GM18867 (cell line): Measurements from ENCODE around the gene APEH.

ENCODE experiments used
- ATAC-seq: cut with Tn5 transposase; IDR thresholded peaks from one replicate; pipeline ENCODE4 v1.9.1; 2021; ENCODE audit warnings: mild to moderate bottlenecking, moderate library complexity; ENCODE audit not compliant: unreplicated experiment

The APEH gene

DNA sequence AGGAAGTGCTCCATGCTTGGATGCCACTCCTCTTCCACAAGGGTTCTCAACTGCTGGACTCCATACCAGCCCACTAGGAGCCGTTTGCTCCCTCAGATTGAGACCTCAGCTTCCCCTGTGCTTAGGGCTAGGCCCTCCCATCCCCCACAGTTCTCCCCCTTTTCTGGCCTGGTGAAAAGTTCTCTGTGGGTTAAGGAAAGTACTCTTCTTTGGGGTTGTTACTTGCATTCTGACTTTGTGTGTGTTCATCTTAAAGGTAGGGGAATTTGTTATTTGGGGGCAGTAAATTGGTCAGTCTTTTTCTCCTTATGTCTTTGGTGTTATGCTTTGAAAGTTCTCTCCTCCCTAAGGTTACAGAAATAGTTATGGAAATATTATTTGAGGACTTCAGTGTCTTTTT is 24.0 kb upstream of the APEH start:
- ATAC-seq, result no peak

DNA sequence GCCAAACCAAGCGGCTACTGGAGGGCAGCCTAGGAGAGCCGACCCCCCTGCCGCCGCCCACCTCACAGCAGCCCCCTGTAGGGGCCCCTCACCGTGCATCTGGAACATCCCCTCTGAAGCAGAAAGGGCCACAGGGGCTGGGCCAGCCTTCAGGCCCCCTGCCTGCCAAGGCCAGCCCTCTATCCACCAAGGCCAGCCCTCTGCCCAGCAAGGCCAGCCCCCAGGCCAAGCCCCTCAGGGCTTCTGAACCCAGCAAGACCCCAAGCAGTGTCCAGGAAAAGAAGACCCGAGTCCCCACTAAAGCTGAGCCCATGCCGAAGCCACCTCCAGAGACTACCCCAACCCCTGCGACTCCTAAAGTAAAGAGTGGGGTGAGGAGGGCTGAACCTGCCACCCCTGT is 23.5 kb upstream of the APEH start:
- ATAC-seq, result no peak

DNA sequence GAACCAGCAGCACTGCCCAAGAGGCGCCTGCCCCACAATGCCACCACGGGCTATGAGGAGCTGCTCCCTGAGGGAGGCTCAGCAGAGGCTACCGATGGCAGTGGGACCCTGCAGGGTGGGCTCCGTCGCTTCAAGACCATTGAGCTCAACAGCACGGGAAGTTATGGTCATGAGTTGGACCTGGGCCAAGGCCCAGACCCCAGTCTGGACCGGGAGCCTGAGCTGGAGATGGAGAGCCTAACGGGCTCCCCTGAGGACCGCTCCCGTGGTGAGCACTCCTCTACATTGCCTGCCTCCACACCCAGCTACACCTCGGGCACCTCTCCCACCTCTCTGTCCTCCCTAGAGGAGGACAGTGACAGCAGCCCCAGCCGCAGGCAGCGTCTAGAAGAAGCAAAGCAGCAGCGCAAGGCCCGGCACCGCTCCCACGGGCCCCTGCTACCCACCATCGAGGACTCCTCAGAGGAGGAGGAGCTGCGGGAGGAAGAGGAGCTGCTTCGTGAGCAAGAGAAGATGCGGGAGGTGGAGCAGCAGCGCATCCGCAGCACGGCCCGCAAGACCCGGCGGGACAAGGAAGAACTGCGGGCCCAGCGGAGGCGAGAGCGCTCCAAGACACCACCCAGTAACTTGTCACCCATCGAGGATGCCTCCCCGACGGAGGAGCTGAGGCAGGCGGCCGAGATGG is 21.8 kb upstream of the APEH start:
- no peak for ATAC-seq

DNA sequence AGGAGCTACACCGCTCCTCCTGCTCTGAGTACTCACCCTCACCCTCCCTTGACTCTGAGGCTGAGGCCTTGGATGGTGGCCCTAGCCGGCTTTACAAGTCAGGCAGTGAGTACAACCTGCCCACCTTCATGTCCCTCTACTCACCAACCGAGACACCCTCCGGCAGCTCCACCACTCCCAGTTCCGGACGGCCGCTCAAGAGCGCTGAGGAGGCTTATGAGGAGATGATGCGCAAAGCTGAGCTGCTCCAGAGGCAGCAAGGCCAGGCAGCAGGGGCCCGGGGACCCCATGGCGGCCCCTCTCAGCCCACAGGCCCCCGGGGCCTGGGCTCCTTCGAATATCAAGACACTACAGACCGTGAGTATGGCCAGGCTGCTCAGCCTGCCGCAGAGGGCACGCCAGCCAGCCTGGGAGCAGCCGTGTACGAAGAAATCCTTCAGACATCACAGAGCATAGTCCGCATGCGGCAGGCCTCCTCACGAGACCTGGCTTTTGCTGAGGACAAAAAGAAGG is 21.2 kb upstream of the APEH start:
- ATAC-seq, result no peak

DNA sequence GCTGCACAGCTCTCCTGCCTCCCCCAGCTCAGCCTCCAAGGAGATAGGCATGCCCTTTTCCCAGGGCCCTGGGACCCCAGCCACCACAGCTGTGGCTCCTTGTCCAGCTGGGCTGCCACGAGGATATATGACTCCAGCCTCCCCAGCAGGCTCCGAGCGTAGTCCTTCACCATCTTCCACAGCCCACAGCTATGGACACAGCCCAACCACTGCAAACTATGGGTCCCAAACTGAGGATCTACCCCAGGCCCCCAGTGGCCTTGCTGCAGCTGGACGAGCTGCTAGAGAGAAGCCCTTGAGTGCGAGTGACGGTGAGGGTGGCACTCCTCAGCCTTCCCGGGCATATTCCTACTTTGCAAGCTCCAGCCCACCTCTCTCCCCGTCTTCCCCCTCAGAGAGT is 20.5 kb upstream of the APEH start:
- no peak for ATAC-seq

DNA sequence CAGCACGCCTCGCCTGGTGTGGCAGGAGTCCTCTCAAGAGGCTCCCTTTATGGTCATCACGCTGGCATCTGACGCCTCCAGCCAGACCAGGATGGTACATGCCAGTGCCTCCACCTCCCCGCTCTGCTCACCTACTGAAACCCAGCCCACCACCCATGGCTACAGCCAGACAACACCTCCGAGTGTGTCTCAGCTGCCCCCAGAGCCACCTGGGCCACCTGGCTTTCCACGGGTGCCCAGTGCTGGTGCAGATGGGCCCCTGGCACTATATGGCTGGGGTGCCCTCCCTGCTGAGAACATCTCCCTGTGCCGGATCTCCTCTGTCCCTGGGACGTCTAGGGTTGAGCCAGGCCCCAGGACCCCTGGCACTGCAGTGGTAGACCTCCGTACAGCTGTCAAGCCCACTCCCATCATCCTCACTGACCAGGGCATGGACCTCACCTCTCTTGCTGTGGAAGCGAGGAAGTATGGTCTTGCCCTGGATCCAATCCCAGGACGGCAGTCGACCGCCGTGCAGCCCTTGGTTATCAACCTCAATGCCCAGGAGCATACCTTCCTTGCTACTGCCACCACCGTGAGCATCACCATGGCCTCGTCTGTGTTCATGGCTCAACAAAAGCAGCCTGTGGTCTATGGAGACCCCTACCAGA is 19.9 kb upstream of the APEH start:
- ATAC-seq, result no peak

DNA sequence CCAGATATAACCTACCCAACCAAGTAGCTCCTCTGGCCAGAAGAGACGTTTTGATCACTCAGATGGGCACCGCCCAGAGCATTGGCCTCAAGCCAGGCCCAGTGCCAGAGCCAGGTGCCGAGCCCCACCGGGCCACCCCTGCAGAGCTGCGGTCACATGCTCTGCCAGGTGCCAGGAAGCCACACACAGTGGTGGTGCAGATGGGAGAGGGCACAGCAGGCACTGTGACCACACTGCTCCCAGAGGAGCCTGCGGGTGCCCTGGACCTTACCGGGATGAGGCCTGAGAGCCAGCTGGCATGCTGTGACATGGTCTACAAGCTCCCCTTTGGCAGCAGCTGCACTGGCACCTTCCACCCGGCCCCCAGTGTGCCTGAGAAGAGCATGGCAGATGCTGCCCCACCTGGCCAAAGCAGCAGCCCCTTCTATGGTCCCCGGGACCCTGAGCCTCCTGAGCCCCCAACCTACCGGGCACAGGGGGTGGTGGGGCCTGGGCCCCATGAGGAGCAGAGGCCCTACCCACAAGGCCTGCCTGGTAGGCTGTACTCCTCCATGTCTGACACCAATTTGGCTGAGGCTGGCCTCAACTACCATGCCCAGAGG is 19.1 kb upstream of the APEH start:
- no peak for ATAC-seq

DNA sequence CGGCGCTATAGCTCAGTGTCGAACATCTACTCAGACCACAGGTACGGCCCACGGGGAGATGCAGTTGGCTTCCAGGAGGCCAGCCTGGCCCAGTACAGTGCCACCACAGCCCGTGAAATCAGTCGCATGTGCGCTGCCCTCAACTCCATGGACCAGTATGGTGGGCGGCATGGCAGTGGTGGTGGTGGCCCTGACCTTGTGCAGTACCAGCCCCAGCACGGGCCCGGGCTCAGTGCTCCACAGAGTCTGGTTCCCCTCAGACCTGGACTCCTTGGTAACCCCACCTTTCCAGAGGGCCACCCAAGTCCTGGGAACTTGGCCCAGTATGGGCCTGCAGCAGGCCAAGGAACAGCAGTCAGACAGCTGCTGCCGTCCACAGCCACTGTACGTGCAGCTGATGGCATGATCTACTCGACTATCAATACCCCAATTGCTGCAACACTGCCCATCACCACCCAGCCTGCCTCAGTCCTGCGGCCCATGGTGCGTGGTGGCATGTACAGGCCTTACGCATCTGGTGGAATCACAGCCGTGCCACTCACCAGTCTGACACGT is 18.3 kb upstream of the APEH start:
- no peak for ATAC-seq

DNA sequence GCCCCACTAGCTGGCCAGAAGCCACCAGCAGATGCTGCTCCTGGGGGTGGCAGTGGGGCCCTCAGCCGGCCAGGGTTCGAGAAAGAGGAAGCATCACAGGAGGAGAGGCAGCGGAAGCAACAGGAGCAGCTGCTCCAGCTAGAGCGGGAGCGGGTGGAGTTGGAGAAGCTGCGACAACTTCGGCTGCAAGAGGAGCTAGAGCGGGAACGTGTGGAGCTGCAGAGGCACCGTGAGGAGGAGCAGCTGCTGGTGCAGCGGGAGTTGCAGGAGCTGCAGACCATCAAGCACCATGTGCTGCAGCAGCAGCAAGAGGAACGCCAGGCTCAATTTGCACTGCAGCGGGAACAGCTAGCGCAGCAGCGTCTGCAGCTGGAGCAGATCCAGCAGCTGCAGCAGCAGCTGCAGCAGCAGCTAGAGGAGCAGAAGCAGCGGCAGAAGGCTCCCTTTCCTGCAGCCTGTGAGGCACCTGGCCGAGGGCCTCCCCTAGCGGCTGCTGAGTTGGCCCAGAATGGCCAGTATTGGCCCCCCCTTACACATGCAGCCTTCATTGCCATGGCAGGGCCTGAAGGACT is 17.5 kb upstream of the APEH start:
- ATAC-seq, result no peak

DNA sequence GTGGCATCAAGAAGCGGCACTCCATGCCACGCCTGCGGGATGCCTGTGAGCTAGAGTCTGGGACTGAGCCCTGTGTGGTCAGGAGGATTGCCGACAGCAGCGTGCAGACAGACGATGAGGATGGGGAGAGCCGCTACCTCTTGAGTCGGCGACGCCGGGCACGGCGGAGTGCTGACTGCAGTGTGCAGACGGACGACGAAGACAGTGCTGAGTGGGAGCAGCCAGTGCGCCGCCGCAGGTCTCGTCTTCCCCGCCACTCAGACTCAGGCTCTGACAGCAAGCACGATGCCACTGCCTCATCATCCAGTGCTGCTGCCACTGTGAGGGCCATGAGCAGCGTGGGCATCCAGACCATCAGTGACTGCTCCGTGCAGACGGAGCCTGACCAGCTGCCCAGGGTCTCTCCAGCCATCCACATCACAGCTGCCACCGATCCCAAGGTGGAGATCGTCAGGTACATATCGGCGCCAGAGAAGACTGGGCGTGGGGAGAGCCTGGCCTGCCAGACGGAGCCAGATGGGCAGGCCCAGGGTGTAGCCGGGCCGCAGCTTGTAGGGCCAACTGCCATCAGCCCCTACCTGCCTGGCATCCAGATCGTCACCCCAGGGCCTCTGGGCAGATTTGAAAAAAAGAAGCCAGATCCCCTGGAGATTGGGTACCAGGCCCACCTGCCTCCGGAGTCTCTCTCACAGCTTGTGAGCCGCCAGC is 16.8 kb upstream of the APEH start:
- ATAC-seq, result no peak

DNA sequence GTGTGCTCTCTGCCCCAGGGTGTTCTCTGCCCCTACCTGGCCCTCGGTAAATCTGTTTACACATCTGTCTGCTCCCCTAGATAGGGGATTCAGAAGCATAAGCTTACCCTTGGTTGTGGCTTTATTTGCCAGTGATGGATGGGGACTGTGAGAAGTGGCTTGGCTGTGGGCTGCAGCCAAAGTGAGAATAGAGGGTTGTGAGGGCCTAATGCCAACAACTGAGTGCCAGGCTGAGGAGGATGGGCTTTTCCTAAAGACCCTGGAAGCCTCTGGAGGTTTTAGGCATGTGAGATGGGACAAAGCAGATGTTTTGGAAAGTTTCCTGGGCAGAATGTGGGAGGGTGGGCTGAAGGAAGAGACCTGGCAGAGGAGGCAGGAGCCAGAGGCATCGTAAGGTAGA is 15.4 kb upstream of the APEH start:
- ATAC-seq, result no peak

DNA sequence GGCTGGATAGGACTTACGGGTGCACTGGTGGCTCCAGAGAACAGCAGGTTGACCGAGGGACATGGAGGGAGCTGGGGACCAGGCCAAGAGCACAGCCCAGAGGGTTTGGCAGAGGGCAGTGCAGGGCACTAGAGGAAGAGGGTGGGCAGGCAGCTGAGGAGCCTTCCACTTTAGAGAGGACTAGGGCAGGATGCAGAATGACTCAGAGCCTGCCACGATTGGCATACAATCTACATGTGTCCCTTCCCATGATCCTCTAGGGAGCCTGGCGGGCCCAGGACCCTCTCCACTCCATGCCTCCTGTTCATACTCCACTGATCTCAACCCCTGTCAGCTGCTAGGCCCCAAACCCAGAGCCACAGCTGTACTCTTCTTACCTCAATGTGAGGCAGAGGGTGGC is 14.4 kb upstream of the APEH start:
- no peak for ATAC-seq

DNA sequence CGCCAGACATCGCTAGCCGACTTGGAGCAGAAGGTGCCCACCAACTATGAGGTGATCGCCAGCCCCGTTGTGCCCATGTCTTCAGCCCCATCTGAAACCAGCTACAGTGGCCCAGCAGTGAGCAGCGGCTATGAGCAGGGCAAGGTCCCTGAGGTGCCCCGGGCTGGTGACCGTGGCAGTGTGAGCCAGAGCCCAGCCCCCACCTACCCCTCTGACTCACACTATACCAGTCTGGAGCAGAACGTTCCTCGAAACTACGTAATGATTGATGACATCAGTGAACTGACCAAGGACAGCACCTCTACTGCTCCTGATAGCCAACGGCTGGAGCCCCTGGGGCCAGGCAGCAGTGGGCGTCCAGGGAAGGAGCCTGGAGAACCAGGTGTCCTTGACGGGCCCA is 12.9 kb upstream of the APEH start:
- no peak for ATAC-seq

DNA sequence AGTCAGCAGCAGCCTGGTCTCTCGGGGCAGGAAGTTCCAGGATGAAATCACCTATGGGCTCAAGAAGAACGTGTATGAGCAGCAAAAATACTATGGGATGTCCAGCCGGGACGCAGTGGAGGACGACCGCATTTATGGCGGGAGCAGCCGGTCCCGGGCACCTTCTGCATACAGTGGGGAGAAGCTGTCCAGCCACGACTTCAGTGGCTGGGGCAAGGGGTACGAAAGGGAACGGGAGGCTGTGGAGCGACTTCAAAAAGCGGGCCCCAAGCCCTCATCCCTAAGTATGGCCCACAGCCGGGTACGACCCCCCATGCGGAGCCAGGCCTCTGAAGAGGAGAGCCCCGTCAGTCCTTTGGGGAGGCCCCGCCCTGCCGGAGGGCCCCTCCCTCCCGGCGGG is 12.1 kb upstream of the APEH start:
- ATAC-seq, result no peak

DNA sequence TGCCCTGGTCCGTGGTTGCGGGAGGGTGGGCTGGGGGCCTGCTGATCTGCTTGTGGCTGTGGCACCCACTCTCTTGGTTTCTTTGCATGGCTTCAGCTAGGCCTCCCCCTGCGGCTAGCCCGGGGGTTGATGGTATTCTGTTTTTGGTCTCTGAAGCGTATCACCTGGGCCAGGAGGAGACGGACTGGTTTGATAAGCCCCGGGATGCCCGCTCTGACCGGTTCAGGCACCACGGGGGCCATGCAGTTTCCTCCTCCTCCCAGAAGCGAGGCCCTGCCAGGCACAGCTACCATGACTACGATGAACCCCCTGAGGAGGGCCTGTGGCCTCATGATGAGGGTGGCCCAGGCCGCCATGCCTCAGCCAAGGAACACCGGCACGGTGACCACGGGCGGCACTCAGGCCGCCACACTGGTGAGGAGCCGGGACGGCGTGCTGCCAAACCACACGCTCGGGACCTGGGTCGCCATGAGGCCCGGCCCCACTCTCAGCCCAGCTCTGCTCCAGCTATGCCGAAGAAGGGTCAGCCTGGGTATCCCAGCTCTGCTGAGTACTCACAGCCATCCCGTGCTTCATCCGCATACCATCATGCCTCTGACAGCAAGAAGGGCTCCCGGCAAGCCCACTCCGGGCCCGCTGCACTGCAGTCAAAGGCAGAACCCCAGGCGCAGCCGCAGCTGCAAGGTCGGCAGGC is 11.3 kb upstream of the APEH start:
- no peak for ATAC-seq

DNA sequence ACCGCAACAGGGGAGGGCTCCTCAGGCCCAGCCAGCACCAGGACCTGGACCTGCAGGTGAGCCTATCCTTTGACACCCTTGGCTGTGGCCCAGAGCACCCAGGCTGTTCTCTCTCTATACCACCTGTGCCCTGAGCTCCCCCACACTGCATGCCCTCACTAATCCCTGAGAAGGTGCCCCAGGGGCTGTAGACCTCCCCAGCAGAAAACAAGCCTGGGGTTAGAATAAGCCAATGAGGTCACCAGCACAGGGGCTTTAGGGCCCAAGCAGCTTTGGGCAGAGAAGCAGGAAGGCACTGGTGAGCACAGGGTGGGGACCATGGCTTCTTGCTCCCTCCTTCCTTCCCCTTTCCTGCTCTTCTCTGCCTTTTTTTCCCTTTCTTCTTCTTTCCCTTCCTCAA is 10.3 kb upstream of the APEH start:
- ATAC-seq, result no peak

DNA sequence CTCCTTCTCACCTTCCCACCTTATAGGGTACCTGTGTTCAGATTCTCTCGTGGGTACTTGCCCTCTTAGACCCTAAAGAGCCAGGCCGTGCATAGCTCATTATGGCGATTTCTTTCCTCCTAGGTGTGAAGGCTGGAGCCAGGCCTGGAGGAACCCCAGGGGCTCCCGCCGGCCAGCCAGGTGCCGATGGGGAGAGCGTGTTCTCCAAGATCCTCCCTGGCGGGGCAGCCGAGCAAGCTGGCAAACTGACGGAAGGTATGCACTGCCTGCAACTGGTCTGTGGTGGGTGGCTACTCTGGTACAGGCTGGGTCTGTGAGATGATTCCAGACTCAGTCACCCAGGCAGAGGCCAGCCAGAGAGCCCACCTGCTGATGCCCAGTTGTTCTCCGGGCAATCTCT is 9.9 kb upstream of the APEH start:
- ATAC-seq, result no peak

DNA sequence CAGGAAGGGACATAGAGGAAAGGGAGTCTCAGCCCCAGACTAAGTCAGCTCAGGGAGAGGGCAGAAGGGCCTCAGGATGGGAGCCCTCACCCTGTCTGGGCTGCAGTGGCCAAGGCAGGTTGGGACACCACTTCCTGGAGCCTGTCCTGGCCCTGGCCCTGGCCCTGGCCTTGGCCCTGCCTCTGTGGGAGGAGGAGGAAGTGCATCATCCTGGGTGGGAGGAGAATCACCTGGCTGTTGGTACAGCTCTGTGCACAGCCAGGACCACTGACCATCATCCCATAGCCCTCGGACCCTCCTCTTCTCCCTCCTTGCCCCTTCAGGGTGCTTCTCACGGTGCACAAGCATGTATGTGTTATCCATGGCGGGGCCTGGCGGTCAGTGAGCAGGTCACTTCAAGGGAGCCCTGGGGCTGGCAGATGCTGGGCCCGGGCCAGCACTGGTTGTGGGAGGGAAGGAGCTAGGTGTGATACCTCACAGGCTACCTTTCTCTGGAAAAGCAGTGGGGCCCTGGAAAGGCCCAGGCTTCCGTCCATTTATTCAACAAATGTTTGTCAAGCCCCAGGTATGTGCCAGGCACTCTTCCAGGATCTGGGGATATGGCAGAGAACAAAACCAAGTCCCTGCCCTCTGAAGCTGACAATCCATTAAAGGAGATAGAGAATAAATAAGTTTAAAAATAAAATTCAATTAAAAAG is 8.2 kb upstream of the APEH start:
- no peak for ATAC-seq

DNA sequence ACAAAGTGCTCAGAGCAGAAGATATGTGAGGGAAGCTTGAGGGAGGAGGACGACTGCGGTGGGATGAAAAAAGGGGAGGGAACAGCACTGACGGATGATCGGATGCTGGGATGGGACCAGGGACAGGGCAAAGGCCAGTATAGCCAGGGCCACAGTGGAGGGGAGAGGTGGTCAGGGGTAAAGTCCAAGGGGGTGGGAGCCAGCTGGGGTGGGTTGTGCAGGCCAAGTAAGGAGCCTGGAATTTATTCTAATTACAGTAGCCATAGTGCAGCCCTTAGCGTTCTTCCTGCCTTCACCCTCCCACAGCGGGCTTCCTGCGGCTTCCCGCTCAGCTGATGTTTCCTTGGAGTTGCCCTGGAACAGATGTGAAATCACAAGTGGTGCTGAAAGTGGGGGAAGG is 7.6 kb upstream of the APEH start:
- ATAC-seq, result no peak
